Neural cell (in vitro differentiated cells): Measurements from ENCODE around the gene ADM2. TPM values are rescaled to one million over a fixed set of nuclear protein-coding genes. Genes with fewer than 3 reads are reported as not detected.
"Not testable (repeated sequence)": the region's sequence is repeated elsewhere in the genome, so short reads cannot be mapped to it uniquely, and the experiment has no call there.

Experiments
- H2AFZ ChIP-seq: fragments of 200-600, 300-800 bp; sonication (generic), shearing (Covaris generic); 2 replicates; pipeline ENCODE4 v1.6.0; 2014; ENCODE audit warnings: low read depth, mild to moderate bottlenecking, antibody characterized with exemption, low read length, moderate library complexity
- H3F3A ChIP-seq: fragments of 200-600 bp; shearing (Covaris generic); 2 replicates; pipeline ENCODE4 v1.6.1; 2016; ENCODE audit warnings: mild to moderate bottlenecking, moderate library complexity, mixed read lengths, antibody characterized with exemption, low read length; ENCODE audit not compliant: insufficient read depth, poor library complexity, severe bottlenecking
- H3K27ac ChIP-seq: fragments of 200-600, 300-800 bp; sonication (generic), shearing (Covaris generic); 2 replicates; pipeline ENCODE4 v1.5.1; 2014; ENCODE audit warnings: mild to moderate bottlenecking, low read length, moderate library complexity
- H3K27me3 ChIP-seq: fragments of 300-800, 200-600 bp; sonication (generic), shearing (Covaris generic); 2 replicates; pipeline ENCODE4 v1.6.0; 2014; ENCODE audit warnings: mild to moderate bottlenecking, low read depth, low read length, moderate library complexity; ENCODE audit not compliant: insufficient read depth
- H3K36me3 ChIP-seq: fragments of 300-800, 200-600 bp; sonication (generic), shearing (Covaris generic); 2 replicates; pipeline ENCODE4 v1.5.1; 2014; ENCODE audit warnings: mild to moderate bottlenecking, antibody characterized with exemption, low read length, moderate library complexity; ENCODE audit not compliant: insufficient read depth
- H3K4me2 ChIP-seq: fragments of 300-800, 200-600 bp; sonication (generic), shearing (Covaris generic); 2 replicates; pipeline ENCODE4 v1.6.0; 2014; ENCODE audit warnings: mild to moderate bottlenecking, low read length
- H3K4me3 ChIP-seq: fragments of 300-800, 200-600 bp; sonication (generic), shearing (Covaris generic); 2 replicates; pipeline ENCODE4 v1.5.1; 2014; ENCODE audit warnings: mild to moderate bottlenecking, low read length, moderate library complexity
- H3K79me2 ChIP-seq: fragments of 200-600 bp; shearing (Covaris generic); replicated peaks from 2 replicates; pipeline ENCODE4 v1.6.0; 2014; ENCODE audit warnings: mild to moderate bottlenecking, low read length, moderate library complexity; ENCODE audit not compliant: insufficient read depth
- H3K9ac ChIP-seq: fragments of 300-800, 200-600 bp; sonication (generic), shearing (Covaris generic); 2 replicates; pipeline ENCODE4 v1.6.1; 2016; ENCODE audit warnings: mild to moderate bottlenecking, low read length, mixed read lengths
- H3K9me2 ChIP-seq: fragments of 200-600 bp; shearing (Covaris generic); 2 replicates; pipeline ENCODE4 v1.6.1; 2016; ENCODE audit warnings: mild to moderate bottlenecking, low read length, mixed read lengths; ENCODE audit not compliant: insufficient read depth
- H3K9me3 ChIP-seq: fragments of 200-600, 300-800 bp; sonication (generic), shearing (Covaris generic); 2 replicates; pipeline ENCODE4 v1.6.1; 2016; ENCODE audit warnings: mild to moderate bottlenecking, mixed run types, low read length, moderate library complexity, mixed read lengths
- H4K20me1 ChIP-seq: fragments of 200-600 bp; shearing (Covaris generic); 2 replicates; pipeline ENCODE4 v1.6.1; 2016; ENCODE audit warnings: mild to moderate bottlenecking, mixed run types; ENCODE audit not compliant: insufficient read depth
- CTCF ChIP-seq: fragments of 450-650 bp; IDR thresholded peaks from 2 replicates; pipeline ENCODE4 v1.5.1; 2014; ENCODE audit warnings: antibody characterized with exemption, mild to moderate bottlenecking, moderate library complexity; ENCODE audit not compliant: poor library complexity, severe bottlenecking
- EP300 ChIP-seq: fragments of 450-650 bp; conservative IDR thresholded peaks from 2 replicates; pipeline ENCODE4 v1.6.1; 2014; ENCODE audit warnings: antibody characterized with exemption, mild to moderate bottlenecking, moderate library complexity; ENCODE audit not compliant: poor library complexity, severe bottlenecking
- EZH2 ChIP-seq: fragments of 200-600, 300-800 bp; shearing (Covaris generic), sonication (generic); IDR thresholded peaks from 2 replicates; pipeline ENCODE4 v1.6.1; 2014; ENCODE audit warnings: antibody characterized with exemption, low read length, borderline replicate concordance, mild to moderate bottlenecking; ENCODE audit not compliant: insufficient read depth, poor library complexity, severe bottlenecking
- MXI1 ChIP-seq: fragments of 450-650 bp; conservative IDR thresholded peaks from 2 replicates; pipeline ENCODE4 v1.6.1; 2014; ENCODE audit warnings: antibody characterized with exemption, mild to moderate bottlenecking; ENCODE audit not compliant: poor library complexity, severe bottlenecking
- POLR2AphosphoS5 ChIP-seq: IDR thresholded peaks from 2 replicates; pipeline ENCODE4 v1.6.1; 2012
- RAD21 ChIP-seq: fragments of 450-650 bp; conservative IDR thresholded peaks from 2 replicates; pipeline ENCODE4 v1.6.1; 2014; ENCODE audit warnings: antibody characterized with exemption, mild to moderate bottlenecking, moderate library complexity
- REST ChIP-seq: IDR thresholded peaks from 2 replicates; pipeline ENCODE4 v1.6.1; 2012; ENCODE audit warnings: borderline replicate concordance
- SMC3 ChIP-seq: fragments of 450-650 bp; conservative IDR thresholded peaks from 2 replicates; pipeline ENCODE4 v1.6.1; 2014; ENCODE audit warnings: antibody characterized with exemption, mild to moderate bottlenecking, moderate library complexity; ENCODE audit not compliant: poor library complexity
- TAF1 ChIP-seq: IDR thresholded peaks from 2 replicates; pipeline ENCODE4 v1.6.1; 2012; ENCODE audit warnings: low read depth
- polyA plus RNA-seq: library from polyadenylated mRNA; depleted of rRNA; stranded (reverse); fragments of >200 nt; gene quantifications from 2 replicates; pipeline ENCODE4 v1.2.3, GENCODE V29; 2014

The ADM2 gene
- polyA plus RNA-seq, 1 donor from 2014 or later = not detected

- H3K4me2 ChIP-seq, H3K9me2 ChIP-seq, H3K27ac ChIP-seq, H3K9me3 ChIP-seq, H4K20me1 ChIP-seq, H3K27me3 ChIP-seq, H3F3A ChIP-seq, H3K36me3 ChIP-seq, H3K9ac ChIP-seq, H3K4me3 ChIP-seq, H3K79me2 ChIP-seq, H2AFZ ChIP-seq: not testable (repeated sequence)
These were observed 48.3 kb upstream of the ADM2 start for GRCh38 chr22:50432877-50433510.

GRCh38 chr22:50434849-50435248 is 46.5 kb upstream of the ADM2 start:
- no peaks in the 10 kb centered on the region for H3K36me3 ChIP-seq
- H3K9me2 ChIP-seq = no peaks in the 10 kb centered on the region
- H3K79me2 ChIP-seq = no peaks in the 10 kb centered on the region
- no peak overlapping the region for H3K4me2 ChIP-seq
- no peak overlapping the region for H2AFZ ChIP-seq
- H3K4me3 ChIP-seq = no peak overlapping the region
- no peaks in the 10 kb centered on the region for H3K9me3 ChIP-seq
- no peaks in the 10 kb centered on the region for H3K27me3 ChIP-seq
- H3K27ac ChIP-seq = no peak overlapping the region
- no peak overlapping the region for H3K9ac ChIP-seq
- no peaks in the 10 kb centered on the region for H4K20me1 ChIP-seq
- no peaks in the 10 kb centered on the region for H3F3A ChIP-seq
- TF ChIP-seq EZH2 (no peak), CTCF (no peak)

- Histone ChIP-seq H3K9me2 (no peaks in the 10 kb centered on the region), H3K79me2 (no peaks in the 10 kb centered on the region), H4K20me1 (no peaks in the 10 kb centered on the region), H3K9ac (no peak overlapping the region), H3K27ac (no peak overlapping the region), H2AFZ (no peak overlapping the region), H3K9me3 (no peaks in the 10 kb centered on the region), H3F3A (no peaks in the 10 kb centered on the region), H3K36me3 (no peaks in the 10 kb centered on the region), H3K4me2 (no peak overlapping the region), H3K27me3 (no peaks in the 10 kb centered on the region), H3K4me3 (no peak overlapping the region)
- no peak for TF ChIP-seq CTCF
- no peak for TF ChIP-seq RAD21
- TF ChIP-seq MXI1 = no peak
- TF ChIP-seq EP300 = no peak
- no peak for TF ChIP-seq EZH2
- TF ChIP-seq REST = no peak
- TF ChIP-seq SMC3 = no peak
- TF ChIP-seq TAF1 = no peak
- TF ChIP-seq POLR2AphosphoS5 = no peak
These were observed 45.9 kb upstream of the ADM2 start for GRCh38 chr22:50435291-50436014.
